Activated T-cell treated with anti-CD3 and anti-CD28 coated beads, Interleukin-2, amount 50 U/mL, for 24 hours (primary cell): ENCODE results near the gene SPATA21.

Source experiments
- DNase-seq: peaks from one replicate; pipeline ENCODE4 v3.0.0-alpha.2; 2020
- H3K27ac Mint-ChIP-seq: 2 replicates; pipeline ENCODE4 v1.8.0; 2020; ENCODE audit warnings: mild to moderate bottlenecking, mixed read lengths
- H3K27me3 Mint-ChIP-seq: 2 replicates; pipeline ENCODE4 v1.8.0; 2020; ENCODE audit warnings: mixed read lengths
- H3K36me3 Mint-ChIP-seq: 2 replicates; pipeline ENCODE4 v1.8.0; 2020; ENCODE audit warnings: low read depth, mixed read lengths
- H3K4me1 Mint-ChIP-seq: 2 replicates; pipeline ENCODE4 v1.8.0; 2020; ENCODE audit warnings: low read depth, mixed read lengths
- H3K4me3 Mint-ChIP-seq: 2 replicates; pipeline ENCODE4 v1.8.0; 2020; ENCODE audit warnings: mild to moderate bottlenecking, moderate library complexity, mixed read lengths
- H3K9me3 Mint-ChIP-seq: 2 replicates; pipeline ENCODE4 v1.8.0; 2020; ENCODE audit warnings: mixed read lengths

The SPATA21 gene

DNA sequence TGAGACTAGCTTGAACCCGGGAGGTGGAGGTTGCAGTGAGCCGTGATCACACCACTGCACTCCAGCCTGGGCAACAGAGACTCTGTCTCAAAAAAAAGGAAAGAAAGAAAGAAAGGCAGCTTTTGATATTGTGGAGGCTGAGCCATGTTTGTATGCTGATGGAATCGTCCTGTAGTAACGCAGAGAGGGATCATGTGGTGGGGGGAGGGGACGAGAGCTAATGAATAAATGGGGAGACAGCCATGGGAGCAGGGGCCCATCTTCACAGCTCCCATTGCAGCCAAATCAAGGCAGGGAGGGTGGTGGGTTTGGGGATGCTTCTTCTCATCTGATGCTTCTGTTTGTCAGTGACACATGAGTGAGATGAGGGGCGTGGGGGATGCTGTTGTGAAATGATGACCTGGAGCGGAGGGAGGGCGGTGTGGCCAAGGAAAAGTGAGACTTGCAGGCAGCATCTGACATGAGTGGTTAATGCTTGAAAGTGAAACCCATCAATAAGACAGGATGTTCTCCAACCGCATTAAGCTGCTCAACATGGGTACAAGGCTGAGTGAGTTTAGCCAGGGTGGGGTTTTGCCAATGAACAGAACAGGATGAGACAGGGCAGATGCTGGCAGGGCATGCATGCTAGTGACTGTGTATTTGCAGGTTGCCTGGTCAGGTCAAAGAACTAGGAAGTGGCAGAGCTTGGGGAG is 16.7 kb downstream of the SPATA21 start:
- peak overlapping the region; percentile 40 for H3K4me3 Mint-ChIP-seq

DNA sequence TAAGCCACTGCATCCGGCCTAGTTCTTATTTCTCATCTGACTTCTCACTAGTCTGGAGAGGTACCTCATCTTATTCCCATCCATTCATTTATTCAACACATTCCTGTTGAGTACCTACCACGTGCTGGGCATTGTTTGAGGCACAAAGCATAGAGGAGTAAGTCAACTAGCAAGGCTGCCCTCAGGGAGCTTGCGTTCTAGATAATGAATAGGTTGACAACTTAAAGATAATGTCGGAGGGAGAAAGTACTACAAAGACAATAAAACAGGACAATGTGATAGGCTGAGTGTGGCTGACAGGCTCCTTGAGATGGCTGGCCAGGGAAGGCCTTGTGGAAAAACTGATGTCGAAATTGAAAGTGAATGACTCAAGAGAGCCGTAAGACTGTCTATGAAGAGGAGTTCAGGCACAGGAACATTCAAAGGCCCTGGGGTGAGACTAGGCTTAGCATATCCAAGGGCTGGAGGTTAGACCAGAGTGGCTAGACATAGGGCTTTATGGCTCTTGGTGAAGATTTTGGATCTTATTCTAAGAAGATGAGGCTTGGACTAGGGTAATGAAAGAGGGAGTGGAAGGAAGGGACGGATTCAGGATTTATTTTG is 18.3 kb downstream of the SPATA21 start:
- Mint-ChIP-seq H3K36me3 (no peaks in the 10 kb centered on the region), H3K4me1 (peaks cover 29% of the 10 kb centered on the region), H3K4me3 (no peak overlapping the region), H3K27ac (peak overlapping the region; percentile 65), H3K9me3 (no peaks in the 10 kb centered on the region), H3K27me3 (no peaks in the 10 kb centered on the region)
- DNase-seq: no peak

More for the DNA sequence above, 16.7 kb downstream of the SPATA21 start:
- Mint-ChIP-seq H3K27me3 (no peaks in the 10 kb centered on the region), H3K36me3 (no peaks in the 10 kb centered on the region), H3K27ac (peak overlapping the region; percentile 81), H3K4me1 (peaks cover 29% of the 10 kb centered on the region), H3K9me3 (no peaks in the 10 kb centered on the region)
- peak; percentile 68 for DNase-seq

DNA sequence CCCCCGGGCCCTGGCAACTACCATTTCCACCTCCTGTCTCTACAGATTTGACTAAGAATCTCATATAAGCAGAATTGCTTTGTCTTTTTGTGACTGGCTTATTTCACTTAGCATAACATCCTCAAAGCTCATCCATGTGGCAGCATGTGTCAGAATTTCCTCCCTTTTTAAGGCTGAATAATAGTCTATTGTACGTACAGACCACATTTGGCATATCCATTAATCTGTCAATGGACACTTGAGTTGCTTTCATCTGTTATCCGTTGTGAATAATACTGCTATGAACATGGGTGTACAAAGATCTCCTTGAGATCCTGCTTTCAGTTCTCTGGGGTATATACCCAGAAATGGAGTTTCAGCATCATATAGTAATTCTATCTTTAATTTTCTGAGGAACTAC is 24.0 kb downstream of the SPATA21 start:
- Mint-ChIP-seq H3K9me3 (no peaks in the 10 kb centered on the region), H3K4me3 (no peak overlapping the region), H3K4me1 (no peaks in the 10 kb centered on the region), H3K36me3 (no peaks in the 10 kb centered on the region), H3K27ac (no peak overlapping the region), H3K27me3 (no peaks in the 10 kb centered on the region)
- DNase-seq: no peak

DNA sequence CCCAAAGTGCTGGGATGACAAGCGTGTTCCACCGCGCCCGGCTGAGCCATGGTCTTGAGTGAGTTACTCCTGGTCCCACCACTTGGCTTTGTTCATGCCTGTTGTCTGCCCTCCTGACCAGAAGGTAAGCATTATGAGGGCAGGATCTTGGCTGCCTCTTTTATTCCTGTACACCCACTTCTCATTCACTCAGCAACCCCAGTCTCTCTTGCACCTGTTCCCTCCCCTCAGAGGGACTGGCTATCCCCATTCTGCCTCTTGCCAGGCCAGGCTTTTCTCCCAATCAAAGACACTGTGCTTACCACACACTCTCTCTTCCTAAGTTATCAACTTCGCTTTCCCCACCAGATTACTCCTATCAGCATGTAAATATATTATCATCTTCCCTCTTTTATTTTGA is 26.4 kb downstream of the SPATA21 start:
- DNase-seq: no peak
- H3K9me3 Mint-ChIP-seq: no peaks in the 10 kb centered on the region
- H3K36me3 Mint-ChIP-seq: no peaks in the 10 kb centered on the region
- no peaks in the 10 kb centered on the region for H3K4me1 Mint-ChIP-seq
- H3K4me3 Mint-ChIP-seq: no peak overlapping the region
- H3K27me3 Mint-ChIP-seq: no peaks in the 10 kb centered on the region
- no peak overlapping the region for H3K27ac Mint-ChIP-seq

DNA sequence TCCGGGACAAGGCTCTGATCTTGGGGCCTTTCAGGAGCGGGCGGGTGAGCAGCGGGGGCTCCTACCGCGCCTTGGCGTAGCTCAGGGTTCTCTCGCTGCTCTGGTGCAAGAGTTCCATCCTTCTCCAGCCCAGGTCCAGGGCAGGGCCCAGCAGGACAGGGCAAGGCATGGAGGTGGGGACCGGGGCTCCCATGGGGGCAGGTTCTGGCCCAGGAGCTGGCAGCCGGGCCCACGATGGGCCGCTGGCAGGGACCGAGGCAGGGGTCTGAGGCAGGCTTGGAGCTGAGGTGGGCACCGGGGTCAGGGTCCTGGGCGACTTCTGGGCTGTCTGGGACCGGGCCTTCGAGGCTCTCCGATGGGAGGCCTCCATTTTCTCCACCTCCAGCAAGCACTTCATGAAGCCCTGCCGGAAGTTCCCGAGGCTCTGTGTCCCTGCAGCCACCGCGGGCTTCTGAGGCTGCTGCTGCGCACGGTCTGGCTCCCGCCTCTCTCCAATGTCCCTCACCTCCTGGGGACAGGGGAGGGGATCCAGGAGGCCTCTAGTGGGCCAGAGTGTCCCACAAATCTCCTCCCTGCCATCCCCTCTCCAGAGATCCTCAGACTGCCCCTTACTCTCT is 27.6 kb downstream of the SPATA21 start:
- peak overlapping the region; percentile 49 for H3K27ac Mint-ChIP-seq
- H3K36me3 Mint-ChIP-seq: no peaks in the 10 kb centered on the region
- no peak for DNase-seq
- no peak overlapping the region for H3K4me3 Mint-ChIP-seq
- H3K9me3 Mint-ChIP-seq: no peaks in the 10 kb centered on the region
- H3K4me1 Mint-ChIP-seq: no peaks in the 10 kb centered on the region
- no peaks in the 10 kb centered on the region for H3K27me3 Mint-ChIP-seq

DNA sequence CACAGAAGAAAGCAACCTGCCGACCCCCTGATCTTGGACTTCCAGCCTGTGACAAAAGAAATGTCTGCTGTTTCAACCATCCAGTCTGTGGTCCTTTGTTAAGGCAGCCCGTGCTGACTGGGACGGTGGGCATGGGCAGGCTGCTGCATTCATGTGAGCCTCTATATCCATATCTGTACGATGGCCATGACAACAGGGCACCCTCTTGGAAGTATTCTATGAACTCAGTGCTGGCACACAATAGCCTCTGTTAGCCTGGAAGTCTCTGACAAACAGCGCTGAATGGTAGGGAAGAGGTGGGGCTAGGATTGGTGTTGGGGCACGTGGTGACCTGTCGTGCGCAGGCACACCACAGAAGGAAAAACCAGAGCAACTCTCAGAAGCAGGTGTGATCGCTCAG is 30.4 kb downstream of the SPATA21 start:
- no peak overlapping the region for H3K4me3 Mint-ChIP-seq
- no peaks in the 10 kb centered on the region for H3K4me1 Mint-ChIP-seq
- no peak for DNase-seq
- no peaks in the 10 kb centered on the region for H3K9me3 Mint-ChIP-seq
- H3K36me3 Mint-ChIP-seq: no peaks in the 10 kb centered on the region
- no peaks in the 10 kb centered on the region for H3K27me3 Mint-ChIP-seq
- peak overlapping the region; percentile 14 for H3K27ac Mint-ChIP-seq

DNA sequence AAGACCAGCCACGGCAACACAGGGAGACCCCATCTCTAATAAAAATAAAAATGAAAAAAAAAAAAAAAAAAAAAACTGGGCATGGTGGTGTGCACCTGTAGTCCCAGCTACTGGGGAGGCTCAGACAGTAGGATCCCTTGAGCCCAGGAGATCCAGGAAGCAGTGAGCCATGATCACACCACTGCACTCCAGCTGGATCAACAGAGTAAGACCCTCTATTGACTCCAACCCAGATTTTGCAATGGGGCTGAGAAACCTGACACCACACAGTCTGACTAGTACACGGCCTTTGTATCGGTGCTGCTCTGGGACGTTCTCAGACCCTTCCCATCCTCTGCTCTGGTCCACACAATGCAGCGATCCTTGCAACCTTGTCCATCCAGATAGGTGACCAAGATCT is 31.8 kb downstream of the SPATA21 start:
- DNase-seq: no peak
- Mint-ChIP-seq H3K4me1 (no peaks in the 10 kb centered on the region), H3K9me3 (no peaks in the 10 kb centered on the region), H3K27me3 (no peaks in the 10 kb centered on the region), H3K36me3 (no peaks in the 10 kb centered on the region), H3K27ac (no peak overlapping the region), H3K4me3 (no peak overlapping the region)

DNA sequence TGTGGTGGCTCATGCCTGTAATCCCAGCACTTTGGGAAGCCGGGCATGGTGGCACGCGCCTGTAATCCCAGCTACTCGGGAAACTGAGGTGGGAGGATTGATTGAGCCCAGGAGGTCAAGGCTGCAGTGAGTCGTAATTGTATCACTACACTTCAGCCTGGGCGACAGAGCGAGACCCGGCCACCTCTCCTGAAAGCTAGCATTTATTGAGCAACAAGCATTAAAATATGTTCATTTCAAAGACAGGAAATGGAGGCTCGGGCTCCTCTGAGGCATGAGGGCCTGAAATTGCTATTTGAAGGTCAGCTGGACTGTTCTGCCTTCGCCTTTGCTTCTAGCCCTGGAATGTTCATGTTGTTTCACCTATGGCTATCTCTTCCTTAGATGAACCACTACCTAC is 34.5 kb downstream of the SPATA21 start:
- Mint-ChIP-seq H3K4me3 (no peak overlapping the region), H3K9me3 (no peaks in the 10 kb centered on the region), H3K27ac (no peak overlapping the region), H3K4me1 (no peaks in the 10 kb centered on the region), H3K27me3 (no peaks in the 10 kb centered on the region), H3K36me3 (peaks cover 23% of the 10 kb centered on the region)
- DNase-seq: no peak

DNA sequence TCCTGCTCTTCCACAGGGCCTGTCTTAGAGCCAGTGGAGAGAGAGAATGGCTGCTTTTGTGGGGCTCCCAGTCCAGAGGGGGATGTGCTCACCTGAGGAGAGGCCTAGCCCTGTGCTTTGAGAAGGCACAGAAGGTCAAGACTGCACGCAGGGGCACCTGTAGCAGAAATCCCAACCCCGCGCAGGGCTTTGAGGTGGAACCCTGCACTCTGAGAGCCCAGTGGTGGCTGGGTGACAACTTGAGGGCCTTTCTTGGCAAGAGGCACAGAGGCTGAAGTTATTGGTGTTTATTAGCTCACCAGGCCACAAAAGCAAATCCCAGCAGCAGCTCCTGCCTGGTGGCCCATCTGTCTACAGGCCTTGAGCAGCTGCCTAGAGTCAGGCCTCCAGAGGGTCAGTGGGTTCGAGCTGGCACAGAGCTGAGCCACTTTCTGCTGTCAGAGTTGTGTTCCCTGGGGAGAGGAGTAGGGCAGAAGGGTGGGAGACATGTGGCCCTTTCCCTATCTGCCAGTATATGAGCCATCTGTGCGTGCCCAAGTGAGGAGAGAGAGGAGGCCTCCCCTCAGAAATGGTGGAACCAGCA is 38.8 kb downstream of the SPATA21 start:
- H3K36me3 Mint-ChIP-seq: peaks cover 65% of the 10 kb centered on the region
- peak overlapping the region; percentile 81 for H3K27ac Mint-ChIP-seq
- H3K4me1 Mint-ChIP-seq: peaks cover 11% of the 10 kb centered on the region
- no peak for DNase-seq
- H3K4me3 Mint-ChIP-seq: no peak overlapping the region
- H3K27me3 Mint-ChIP-seq: no peaks in the 10 kb centered on the region
- no peaks in the 10 kb centered on the region for H3K9me3 Mint-ChIP-seq

DNA sequence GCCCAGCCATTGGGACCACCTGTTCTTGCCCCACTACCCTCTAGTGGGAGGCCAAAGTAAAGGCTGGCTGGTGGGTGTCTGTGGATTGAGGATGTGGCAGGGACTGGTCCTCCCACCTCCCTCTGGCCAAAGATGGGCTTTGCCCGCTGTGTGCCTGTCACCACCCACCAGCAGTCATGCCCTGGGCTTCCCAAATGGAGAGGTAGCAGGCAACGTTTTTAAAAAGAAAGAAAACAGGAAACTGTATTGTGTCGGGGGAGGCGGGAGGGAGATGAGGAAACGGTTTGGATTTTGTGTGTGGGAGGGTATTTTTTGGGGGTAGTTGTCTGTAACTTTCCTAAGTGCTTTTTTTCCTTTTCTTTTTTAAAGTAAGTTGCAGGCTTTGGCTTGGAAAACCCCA is 40.1 kb downstream of the SPATA21 start:
- Mint-ChIP-seq H3K4me1 (peaks cover 23% of the 10 kb centered on the region), H3K27ac (peak overlapping the region; percentile 84), H3K36me3 (peaks cover 79% of the 10 kb centered on the region), H3K9me3 (no peaks in the 10 kb centered on the region), H3K27me3 (no peaks in the 10 kb centered on the region), H3K4me3 (no peak overlapping the region)
- DNase-seq: no peak

DNA sequence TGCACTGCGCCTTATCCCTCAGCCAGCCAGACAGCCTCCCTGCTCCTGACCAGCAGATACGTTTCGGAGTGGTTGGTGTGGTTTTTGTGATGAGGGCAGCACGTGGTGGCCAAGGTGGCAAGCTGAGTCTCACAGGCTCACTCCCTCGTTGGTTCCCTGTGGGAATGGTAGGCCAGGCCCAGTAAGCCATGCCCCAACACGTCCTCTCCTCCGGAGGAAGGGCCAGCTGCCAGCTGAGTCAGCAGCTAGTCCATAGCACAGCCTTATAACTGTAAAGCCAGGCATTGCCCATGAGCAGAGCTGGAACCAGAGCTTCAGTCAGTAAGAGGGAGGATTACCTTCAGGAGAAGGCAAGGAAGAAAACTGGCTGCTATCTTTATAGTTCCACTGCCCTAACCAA is 40.6 kb downstream of the SPATA21 start:
- Mint-ChIP-seq H3K4me1 (peaks cover 29% of the 10 kb centered on the region), H3K27me3 (no peaks in the 10 kb centered on the region), H3K27ac (peak overlapping the region; percentile 84), H3K36me3 (peaks cover 81% of the 10 kb centered on the region), H3K4me3 (no peak overlapping the region), H3K9me3 (no peaks in the 10 kb centered on the region)
- DNase-seq: no peak

DNA sequence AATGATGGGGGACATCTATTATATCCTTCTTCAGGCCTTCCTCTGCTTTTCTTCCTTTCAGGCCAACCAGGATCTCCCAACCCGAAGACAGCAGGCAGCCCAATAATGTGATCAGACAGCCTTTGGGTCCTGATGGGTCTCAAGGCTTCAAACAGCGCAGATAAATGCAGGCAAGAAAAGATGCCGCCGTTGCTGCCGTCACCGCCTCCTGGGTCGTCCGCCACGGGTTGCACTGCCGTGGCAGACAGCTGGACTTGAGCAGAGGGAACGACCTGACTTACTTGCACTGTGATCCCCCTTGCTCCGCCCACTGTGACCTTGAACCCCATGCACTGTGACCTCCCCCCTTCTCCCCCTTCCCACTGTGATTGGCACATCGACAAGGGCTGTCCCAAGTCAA is 42.2 kb downstream of the SPATA21 start:
- peaks cover 94% of the 10 kb centered on the region for H3K36me3 Mint-ChIP-seq
- H3K9me3 Mint-ChIP-seq: no peaks in the 10 kb centered on the region
- H3K4me1 Mint-ChIP-seq: peaks cover 45% of the 10 kb centered on the region
- H3K4me3 Mint-ChIP-seq: no peak overlapping the region
- no peaks in the 10 kb centered on the region for H3K27me3 Mint-ChIP-seq
- DNase-seq: no peak
- no peak overlapping the region for H3K27ac Mint-ChIP-seq

DNA sequence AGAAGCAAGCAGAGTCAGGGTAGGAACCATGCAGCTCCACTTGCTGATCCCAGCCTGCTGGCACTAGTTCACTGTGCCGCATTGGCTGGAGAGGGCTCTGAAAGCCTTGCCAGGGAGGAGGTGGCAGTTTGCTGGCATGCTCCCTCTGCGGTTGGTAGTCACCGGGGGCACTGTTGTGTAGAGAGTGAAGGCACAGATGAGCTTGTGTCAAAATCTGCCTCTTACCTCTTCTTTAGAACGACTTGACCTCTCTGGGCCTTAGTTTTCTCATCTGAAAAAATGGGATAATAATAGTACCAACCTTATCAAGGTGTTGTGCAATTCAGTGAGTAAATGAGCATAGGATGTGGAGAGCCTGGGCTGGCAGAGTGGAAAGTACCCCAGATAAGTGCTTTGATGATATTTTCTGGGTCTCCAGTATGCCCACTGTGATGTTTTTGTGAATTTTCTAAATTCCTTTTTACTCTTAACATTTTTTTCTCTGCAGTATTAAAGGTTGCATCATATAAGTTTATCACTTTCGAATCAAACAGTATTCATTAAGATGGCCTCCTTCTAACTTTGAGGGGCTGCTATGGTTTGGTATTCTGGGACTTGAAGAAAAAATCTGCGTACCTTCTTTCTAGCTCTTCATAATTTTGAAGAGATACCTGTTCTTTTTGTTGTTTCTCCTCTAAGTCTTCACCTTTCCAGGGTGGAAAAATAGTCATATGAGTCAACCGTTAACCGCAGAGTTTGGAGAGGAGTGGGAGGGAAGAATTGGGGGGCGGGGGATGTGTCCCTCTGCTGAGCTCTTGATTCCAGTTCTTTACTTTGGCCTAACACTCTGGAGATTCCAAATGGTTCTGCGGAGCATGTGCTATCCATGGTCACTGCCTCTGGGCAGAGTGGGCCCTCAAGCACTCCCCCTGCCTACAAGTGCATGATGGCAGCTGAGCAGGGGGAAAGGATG is 43.4 kb downstream of the SPATA21 start:
- Mint-ChIP-seq H3K27me3 (no peaks in the 10 kb centered on the region), H3K9me3 (no peaks in the 10 kb centered on the region), H3K36me3 (peaks cover 87% of the 10 kb centered on the region), H3K27ac (peak overlapping the region; percentile 90), H3K4me1 (peaks cover 52% of the 10 kb centered on the region), H3K4me3 (no peak overlapping the region)
- no peak for DNase-seq
